H1 (cell line): Measurements from ENCODE around the gene COMP. TPM values are rescaled to one million over a fixed set of nuclear protein-coding genes. Genes with fewer than 3 reads are reported as not detected.

ENCODE experiments used
- CTCF ChIA-PET: fragments of 300-600 bp; sonication (Branson Sonifier 250); formaldehyde crosslinking; loops from one replicate; lab custom pipeline; 2021; ENCODE audit not compliant: partially characterized antibody; lab: Charles Lee
- POLR2A ChIA-PET: fragments of 300-600 bp; sonication (Branson Sonifier 250); formaldehyde crosslinking; loops from one replicate; lab custom pipeline; 2021; ENCODE audit warnings: inconsistent platforms; ENCODE audit not compliant: partially characterized antibody; lab: Charles Lee
- DNase-seq, 2 experiments: peaks; one replicate each; pipeline versions ENCODE4 v3.0.0 to v3.0.0-alpha.2; 2010 to 2022; ENCODE audit warnings: low spot score in 2 of 2, low read depth in 1 of 2, mixed read lengths in 1 of 2
- FAIRE-seq: peaks from 2 replicates; lab custom pipeline; 2011; peaks lifted over from hg19 to GRCh38; lab: Jason Lieb, UNC
- H2AFZ ChIP-seq: 2 replicates; pipeline ENCODE4 v1.8.1; 2012; ENCODE audit warnings: low read length, inconsistent platforms
- H2AK5ac ChIP-seq: 2 replicates; pipeline ENCODE4 v1.6.1; 2013; ENCODE audit warnings: low read depth, low read length
- H2BK120ac ChIP-seq: replicated peaks from 2 replicates; pipeline ENCODE3; 2013; ENCODE audit warnings: low read depth, low read length, inconsistent platforms
- H2BK12ac ChIP-seq: 2 replicates; pipeline ENCODE4 v1.6.1; 2013; ENCODE audit warnings: low read depth, low read length
- H2BK15ac ChIP-seq: 2 replicates; pipeline ENCODE4 v1.6.1; 2013; ENCODE audit warnings: low read length
- H2BK20ac ChIP-seq: 2 replicates; pipeline ENCODE4 v1.6.1; 2013; ENCODE audit warnings: low read length
- H2BK5ac ChIP-seq: 2 replicates; pipeline ENCODE4 v1.6.1; 2013; ENCODE audit warnings: low read depth, low read length
- H3K14ac ChIP-seq: 2 replicates; pipeline ENCODE4 v1.6.1; 2013; ENCODE audit warnings: inconsistent platforms; ENCODE audit not compliant: insufficient read length
- H3K18ac ChIP-seq: 2 replicates; pipeline ENCODE4 v1.6.1; 2013; ENCODE audit warnings: low read length; ENCODE audit errors: extremely low read depth
- H3K23ac ChIP-seq: 2 replicates; pipeline ENCODE4 v1.6.1; 2013; ENCODE audit warnings: inconsistent platforms; ENCODE audit not compliant: insufficient read length
- H3K23me2 ChIP-seq: 2 replicates; pipeline ENCODE4 v1.6.1; 2013; ENCODE audit warnings: low read depth, low read length
- H3K27ac ChIP-seq: 2 replicates; pipeline ENCODE4 v1.6.1; 2011; ENCODE audit warnings: low read depth, low read length, inconsistent platforms
- H3K27me3 ChIP-seq, 4 experiments: replicated peaks in 1 of 4; 1 replicate in 1 of 4; 2 replicates in 3 of 4; pipeline versions ENCODE4 v1.6.1 to v1.8.1; 2011 to 2013; ENCODE audit warnings: low read length in 3 of 4, mild to moderate bottlenecking in 3 of 4, inconsistent platforms in 2 of 4, mixed read lengths in 2 of 4, moderate library complexity in 1 of 4; ENCODE audit not compliant: control insufficient read depth in 3 of 4, insufficient read depth in 3 of 4; ENCODE audit errors: extremely low read depth in 1 of 4
- H3K36me3 ChIP-seq, 4 experiments: 2 replicates each; pipeline versions ENCODE4 v1.6.1 to v1.8.1; 2011 to 2013; ENCODE audit warnings: mild to moderate bottlenecking in 4 of 4, low read length in 3 of 4, moderate library complexity in 2 of 4, control low read depth in 1 of 4, inconsistent platforms in 1 of 4; ENCODE audit not compliant: insufficient read depth in 4 of 4, control insufficient read depth in 2 of 4
- H3K4ac ChIP-seq: replicated peaks from 2 replicates; pipeline ENCODE3; 2013; ENCODE audit warnings: low read length, low read depth, mixed read lengths, inconsistent platforms; ENCODE audit not compliant: insufficient read length
- H3K4me1 ChIP-seq, 4 experiments: replicated peaks in 1 of 4; 1 replicate in 1 of 4; 2 replicates in 3 of 4; pipeline versions ENCODE4 v1.6.1 to v1.8.1; 2011 to 2013; ENCODE audit warnings: low read length in 3 of 4, inconsistent platforms in 2 of 4, mixed read lengths in 1 of 4; ENCODE audit not compliant: insufficient read depth in 4 of 4, control insufficient read depth in 3 of 4
- H3K4me2 ChIP-seq, 2 experiments: 2 replicates each; pipeline versions ENCODE4 v1.6.1 to v1.8.1; 2011 to 2013; ENCODE audit warnings: low read depth in 2 of 2, low read length in 2 of 2, control low read depth in 1 of 2, inconsistent platforms in 1 of 2, mild to moderate bottlenecking in 1 of 2; ENCODE audit not compliant: insufficient read depth in 1 of 2
- H3K4me3 ChIP-seq, 4 experiments: fragments of 200-600, 300-600 bp in 1 of 4; sonication (generic), shearing (Covaris generic), sonication (Bioruptor Twin) in 1 of 4; 2 replicates each; pipeline versions ENCODE4 v1.5.1 to v1.8.1; 2011 to 2016; ENCODE audit warnings: low read length in 4 of 4, low read depth in 3 of 4, control low read depth in 2 of 4, inconsistent platforms in 2 of 4, mild to moderate bottlenecking in 2 of 4, mixed read lengths in 1 of 4, moderate library complexity in 1 of 4; ENCODE audit not compliant: insufficient read depth in 2 of 4; ENCODE audit errors: extremely low read depth in 1 of 4
- H3K56ac ChIP-seq: replicated peaks from 2 replicates; pipeline ENCODE3; 2013; ENCODE audit warnings: low read depth, mild to moderate bottlenecking, mixed read lengths, low read length, inconsistent platforms; ENCODE audit not compliant: insufficient read length
- H3K79me1 ChIP-seq: 2 replicates; pipeline ENCODE4 v1.6.1; 2013; ENCODE audit warnings: low read depth, low read length, control low read depth
- H3K79me2 ChIP-seq, 2 experiments: 2 replicates each; pipeline versions ENCODE4 v1.6.1 to v1.8.1; 2012 to 2013; ENCODE audit warnings: low read length in 2 of 2, mild to moderate bottlenecking in 2 of 2, inconsistent platforms in 1 of 2; ENCODE audit not compliant: insufficient read depth in 2 of 2, control insufficient read depth in 1 of 2
- H3K9ac ChIP-seq, 4 experiments: replicated peaks in 1 of 4; 1 replicate in 1 of 4; 2 replicates in 3 of 4; pipeline versions ENCODE4 v1.6.1 to v1.8.1; 2011 to 2013; ENCODE audit warnings: low read depth in 3 of 4, low read length in 3 of 4, control low read depth in 2 of 4, mild to moderate bottlenecking in 2 of 4, moderate library complexity in 2 of 4, inconsistent platforms in 1 of 4; ENCODE audit errors: extremely low read depth in 1 of 4
- H3K9me3 ChIP-seq, 2 experiments: 2 replicates each; pipeline versions ENCODE4 v1.6.1 to v1.8.1; 2012 to 2013; ENCODE audit warnings: mild to moderate bottlenecking in 2 of 2, moderate library complexity in 2 of 2, control low read depth in 1 of 2, inconsistent platforms in 1 of 2, low read depth in 1 of 2, low read length in 1 of 2, mixed read lengths in 1 of 2; ENCODE audit not compliant: insufficient read depth in 2 of 2
- H4K20me1 ChIP-seq, 2 experiments: replicated peaks in 1 of 2; 2 replicates each; pipeline versions ENCODE3 to v1.8.1; 2011 to 2013; ENCODE audit warnings: inconsistent platforms in 2 of 2, low read length in 2 of 2, mild to moderate bottlenecking in 1 of 2; ENCODE audit not compliant: insufficient read depth in 2 of 2, control insufficient read depth in 1 of 2
- H4K5ac ChIP-seq: 2 replicates; pipeline ENCODE4 v1.6.1; 2013; ENCODE audit warnings: low read length, low read depth, mixed read lengths, inconsistent platforms; ENCODE audit not compliant: insufficient read length
- H4K8ac ChIP-seq: 2 replicates; pipeline ENCODE4 v1.8.0; 2013; ENCODE audit warnings: mild to moderate bottlenecking, moderate library complexity, low read length, inconsistent platforms; ENCODE audit not compliant: insufficient read depth; ENCODE audit errors: extremely low read depth
- H4K91ac ChIP-seq: replicated peaks from 2 replicates; pipeline ENCODE3; 2013; ENCODE audit warnings: low read length, mixed read lengths, inconsistent platforms; ENCODE audit not compliant: insufficient read length
- CTBP2 ChIP-seq: IDR thresholded peaks from 2 replicates; pipeline ENCODE4 v1.7.0; 2011; ENCODE audit warnings: borderline replicate concordance, mild to moderate bottlenecking, moderate library complexity, mixed read lengths, low read length; ENCODE audit not compliant: insufficient read depth, insufficient read length
- HDAC6 ChIP-seq: IDR thresholded peaks from one replicate; pipeline ENCODE4 v1.7.1; 2012; ENCODE audit warnings: low read depth, mild to moderate bottlenecking, inconsistent platforms, low read length, moderate library complexity
- JUN ChIP-seq: IDR thresholded peaks from 2 replicates; pipeline ENCODE4 v1.6.1; 2011; ENCODE audit warnings: low read depth, mild to moderate bottlenecking, improper control_type of control experiment, low read length
- POU5F1 ChIP-seq: IDR thresholded peaks from 2 replicates; pipeline ENCODE4 v1.6.1; 2011; ENCODE audit warnings: low read depth, mild to moderate bottlenecking, low read length, moderate library complexity
- ZNF274 ChIP-seq: IDR thresholded peaks from 2 replicates; pipeline ENCODE4 v1.7.0; 2012; ENCODE audit warnings: low read length, borderline replicate concordance; ENCODE audit errors: extremely low read depth
- WGBS, 2 experiments: shearing (Covaris generic) in 1 of 2; methylation state at CpG; one replicate each; pipeline versions ENCODE4 v1.1.6 to v1.1.7; 2013 to 2015; ENCODE audit warnings: low lambda C conversion rate in 2 of 2, mixed read lengths in 2 of 2, inconsistent platforms in 1 of 2, low coverage in 1 of 2, missing lambda C conversion rate in 1 of 2; ENCODE audit not compliant: insufficient replicate concordance in 2 of 2, insufficient coverage in 1 of 2, insufficient read length in 1 of 2; ENCODE audit errors: extremely low coverage in 1 of 2, missing lambda C conversion rate in 1 of 2; 5-methylcytosine and 5-hydroxymethylcytosine counted together
- polyA plus RNA-seq, 7 experiments: library from polyadenylated mRNA; depleted of rRNA in 3 of 7; stranded (reverse) in 5 of 7; unstranded in 2 of 7; fragments of >200 nt in 5 of 7; fragments of 200-250 nt in 2 of 7; gene quantifications; 1 replicate in 5 of 7; 2 replicates in 1 of 7; 4 replicates in 1 of 7; pipeline versions ENCODE4 v1.2.1 to v1.2.3, GENCODE V29; 2011 to 2013; ENCODE audit warnings: missing spikeins in 2 of 7, mixed read lengths in 2 of 7
- total RNA-seq: library from RNA; stranded (reverse); fragmentation: NEBNext Ultra II Directional; extraction: Animal tissue kit (Norgen Biotek cat#: 25700); gene quantifications from 2 replicates; pipeline ENCODE4 v1.2.1, GENCODE V29; 2021
- TF ChIP-seq, protein P1 (sequence below): IDR thresholded peaks from 2 replicates; pipeline ENCODE4 v1.6.1; 2012; ENCODE audit warnings: inconsistent platforms
- TF ChIP-seq, protein P2 (sequence below): IDR thresholded peaks from 2 replicates; pipeline ENCODE4 v1.6.1; 2012; ENCODE audit warnings: inconsistent platforms

COMP gene
- total and polyA plus RNA-seq, 2 of the 8 experiments (the other 6 are each of a cell fraction or from before 2014, with no cell fraction given) = 0.17 TPM

DNA sequence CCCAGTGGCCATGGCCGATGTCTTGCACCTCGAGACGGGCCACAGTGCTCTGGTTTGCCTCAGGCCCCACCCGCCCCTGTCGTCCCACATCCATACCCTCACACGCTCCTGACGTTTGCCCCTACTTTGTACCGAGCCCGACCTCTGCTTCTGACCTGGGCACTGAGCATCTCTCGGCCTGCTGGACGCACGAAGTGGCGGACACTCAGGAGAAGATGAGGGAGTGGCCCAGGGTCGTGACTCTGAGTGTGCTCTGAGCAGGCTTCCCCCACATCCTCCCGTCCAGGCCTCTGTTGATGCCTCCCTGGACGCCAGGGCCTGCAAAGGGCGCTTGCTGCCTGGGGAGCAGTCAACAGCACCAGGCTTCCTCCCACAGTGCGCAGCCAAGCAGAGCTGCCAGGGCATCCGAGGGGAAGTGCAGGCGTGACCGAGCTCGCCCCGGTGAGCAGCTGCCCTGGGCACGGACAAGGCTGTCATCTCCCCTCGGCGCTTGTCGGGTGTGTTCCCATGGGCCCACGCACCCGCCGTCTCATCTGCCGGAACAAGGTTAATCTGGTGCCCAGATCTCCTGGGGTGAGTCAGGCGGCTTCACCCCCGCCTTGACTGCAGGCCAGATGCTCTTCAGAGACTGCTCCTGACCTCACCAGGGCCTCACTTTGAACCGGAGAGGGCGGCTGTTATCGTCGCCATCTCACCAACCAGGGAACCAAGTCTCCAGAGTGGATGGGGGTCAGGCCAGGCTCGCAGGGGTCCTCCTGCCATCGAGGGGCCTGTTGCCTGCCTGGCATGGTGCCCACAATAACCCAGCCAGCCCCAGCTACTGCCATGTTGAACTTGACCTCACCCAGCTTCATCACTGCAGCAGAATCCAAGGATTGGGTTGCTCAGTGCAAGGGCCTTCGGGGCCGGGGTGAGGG, 27.2 kb downstream of the COMP start:
- no peak overlapping the region for H3K23ac ChIP-seq
- H3K9ac ChIP-seq = no peak overlapping the region
- H3K27ac ChIP-seq = no peak overlapping the region
- peak overlapping the region; percentile 14; the same call in 1 of the 2 replicates for H4K8ac ChIP-seq
- no peak overlapping the region for H3K4me2 ChIP-seq
- CTCF ChIA-PET = interaction anchor here (1.0 to 1.1 kb wide), 2 partner anchors 24 to 92 kb away, joined by 3 read pairs; no protein-coding TSS in a partner anchor
- no peak overlapping the region for H2AFZ ChIP-seq
- H4K5ac ChIP-seq = no peak overlapping the region
- H3K79me1 ChIP-seq = no peaks in the 10 kb centered on the region
- H2BK15ac ChIP-seq = no peak overlapping the region
- FAIRE-seq (no peak), DNase-seq (no peak)
- no peak overlapping the region for H4K91ac ChIP-seq
- H3K9me3 ChIP-seq = no peaks in the 10 kb centered on the region
- H2BK5ac ChIP-seq = no peak overlapping the region
- POLR2A ChIA-PET = interaction anchor here (0.8 to 2.6 kb wide), 4 partner anchors 9 to 67 kb away, joined by 3 to 11 read pairs (median 4); no protein-coding TSS in a partner anchor
- H3K18ac ChIP-seq = no peak overlapping the region
- TF ChIP-seq JUN = no peak
- TF ChIP-seq POU5F1 = no peak
- TF ChIP-seq CTBP2 = no peak
- TF ChIP-seq ZNF274 = no peak
- TF ChIP-seq, protein P1, sequence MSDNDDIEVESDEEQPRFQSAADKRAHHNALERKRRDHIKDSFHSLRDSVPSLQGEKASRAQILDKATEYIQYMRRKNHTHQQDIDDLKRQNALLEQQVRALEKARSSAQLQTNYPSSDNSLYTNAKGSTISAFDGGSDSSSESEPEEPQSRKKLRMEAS = no peak
- no peak for TF ChIP-seq HDAC6
- TF ChIP-seq, protein P2, sequence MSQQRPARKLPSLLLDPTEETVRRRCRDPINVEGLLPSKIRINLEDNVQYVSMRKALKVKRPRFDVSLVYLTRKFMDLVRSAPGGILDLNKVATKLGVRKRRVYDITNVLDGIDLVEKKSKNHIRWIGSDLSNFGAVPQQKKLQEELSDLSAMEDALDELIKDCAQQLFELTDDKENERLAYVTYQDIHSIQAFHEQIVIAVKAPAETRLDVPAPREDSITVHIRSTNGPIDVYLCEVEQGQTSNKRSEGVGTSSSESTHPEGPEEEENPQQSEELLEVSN = no peak
- H2BK120ac ChIP-seq = no peak overlapping the region
- H4K20me1 ChIP-seq = peaks cover 3 to 16% of the 10 kb centered on the region in 2 experiments
- H2BK20ac ChIP-seq = no peak overlapping the region
- WGBS, 2 experiments = 92% methylated on average over 37 of the region's 41 CpGs; no CpG with 5 or more reads in 1 of the 2 experiments
- H3K4me3 ChIP-seq = no peak overlapping the region
- H3K36me3 ChIP-seq = no peaks in the 10 kb centered on the region
- H3K56ac ChIP-seq = no peak overlapping the region
- H2AK5ac ChIP-seq = no peak overlapping the region
- 0 out of 2 replicates have a peak overlapping the region, but pooled peaks have one; percentile 9 for H2BK12ac ChIP-seq
- H3K23me2 ChIP-seq = no peaks in the 10 kb centered on the region; the same call in 1 of the 2 replicates
- H3K14ac ChIP-seq = no peak overlapping the region
- H3K4ac ChIP-seq = no peak overlapping the region
- H3K79me2 ChIP-seq = no peaks in the 10 kb centered on the region
- H3K27me3 ChIP-seq = peaks cover 2 to 31% (median 23%) of the 10 kb centered on the region in 4 experiments; a peak in 5 of 7 replicates
- peaks cover 0 to 11% (median 4%) of the 10 kb centered on the region in 4 experiments; a peak in 3 of 7 replicates for H3K4me1 ChIP-seq
